ENCODE measurements around the gene TRIO. TPM values are rescaled to one million over a fixed set of nuclear protein-coding genes. Genes with fewer than 3 reads are reported as not detected.

The TRIO gene
- total RNA-seq, 5 donors from 2014 or later (not counting 1 experiment from before 2014, with no cell fraction given), result 6.2 to 31.1 (median 11.8) TPM

- peaks cover 0 to 4% (median 0%) of the 10 kb centered on the region in 3 donors for H3K9me3 Mint-ChIP-seq
- no peak overlapping the region for H3K27ac ChIP-seq (ENCODE audit: low read length)
Observed at GRCh38 chr5:14486996-14487896, 344.1 kb downstream of the TRIO start.

GRCh38 chr5:14487897-14488570 is 344.9 kb downstream of the TRIO start:
- no peak overlapping the region for H3K4me3 Mint-ChIP-seq
- DNase-seq, result no peak
- no peak for ATAC-seq (replicated peaks in 1 of 4)
- no peaks in the 10 kb centered on the region for H3K9me3 ChIP-seq
- no peaks in the 10 kb centered on the region for H3K36me3 Mint-ChIP-seq
- H3K27ac Mint-ChIP-seq, result no peak overlapping the region
- H3K9me3 Mint-ChIP-seq, result peaks cover 0 to 4% (median 0%) of the 10 kb centered on the region in 3 donors
- peaks cover 0 to 2% of the 10 kb centered on the region in 2 experiments for H3K4me1 ChIP-seq (ENCODE audit: control insufficient read depth in 1 of 2, extremely low read depth in 1 of 2, insufficient read depth in 2 of 2, low read length in 2 of 2)
- WGBS (ENCODE audit: insufficient coverage), result 98% methylated on average over 50 of the region's 60 CpGs
- H3K27ac ChIP-seq (ENCODE audit: low read length), result no peak overlapping the region
- no peak overlapping the region for H3K4me3 ChIP-seq (ENCODE audit: control insufficient read depth in 1 of 2, extremely low read depth in 1 of 2, low read length in 1 of 2)
- H3K27me3 Mint-ChIP-seq, result no peaks in the 10 kb centered on the region
- H3K27me3 ChIP-seq (replicated peaks in 1 of 2; ENCODE audit: control insufficient read depth in 2 of 2, extremely low read depth in 1 of 2, insufficient read depth in 2 of 2, low read length in 1 of 2), result peaks cover 0 to 2% of the 10 kb centered on the region in 2 experiments
- POLR2A ChIA-PET, result no interaction called here
- peaks cover 0 to 10% (median 0%) of the 10 kb centered on the region in 3 donors for H3K4me1 Mint-ChIP-seq
- CTCF ChIA-PET, result interaction anchor here in 1 of 2 donors (0.6 kb wide), 1 partner anchor 64 kb away, joined by 13 read pairs; no protein-coding TSS in a partner anchor
- peaks cover 0 to 5% of the 10 kb centered on the region in 2 donors for H3K36me3 ChIP-seq (ENCODE audit: control insufficient read depth in 2 of 2, extremely low read depth in 1 of 2, insufficient read depth in 1 of 2, low read length in 1 of 2)

More at GRCh38 chr5:14486996-14487896, 344.1 kb downstream of the TRIO start:
- Histone ChIP-seq H3K36me3 (ENCODE audit: control insufficient read depth in 2 of 2, extremely low read depth in 1 of 2, insufficient read depth in 1 of 2, low read length in 1 of 2) (peaks cover 0 to 10% of the 10 kb centered on the region in 2 donors), H3K4me3 (ENCODE audit: control insufficient read depth in 1 of 2, extremely low read depth in 1 of 2, low read length in 1 of 2) (no peak overlapping the region), H3K9me3 (no peaks in the 10 kb centered on the region), H3K4me1 (ENCODE audit: control insufficient read depth in 1 of 2, extremely low read depth in 1 of 2, insufficient read depth in 2 of 2, low read length in 2 of 2) (peaks cover 0 to 2% of the 10 kb centered on the region in 2 experiments), H3K27me3 (replicated peaks in 1 of 2; ENCODE audit: control insufficient read depth in 2 of 2, extremely low read depth in 1 of 2, insufficient read depth in 2 of 2, low read length in 1 of 2) (peaks cover 0 to 2% of the 10 kb centered on the region in 2 experiments)
- DNase-seq, result no peak
- ChIA-PET POLR2A (no interaction called here), CTCF (interaction anchor here in 1 of 2 donors (0.6 kb wide), 1 partner anchor 63 kb away, joined by 13 read pairs; no protein-coding TSS in a partner anchor)
- H3K27me3 Mint-ChIP-seq, result no peaks in the 10 kb centered on the region
- no peak for ATAC-seq (replicated peaks in 1 of 4)
- H3K36me3 Mint-ChIP-seq, result no peaks in the 10 kb centered on the region
- WGBS (ENCODE audit: insufficient coverage), result 98% methylated on average over 39 of the region's 62 CpGs
- no peak overlapping the region for H3K4me3 Mint-ChIP-seq
- H3K4me1 Mint-ChIP-seq, result peaks cover 0 to 10% (median 0%) of the 10 kb centered on the region in 3 donors
- no peak overlapping the region for H3K27ac Mint-ChIP-seq

DNA sequence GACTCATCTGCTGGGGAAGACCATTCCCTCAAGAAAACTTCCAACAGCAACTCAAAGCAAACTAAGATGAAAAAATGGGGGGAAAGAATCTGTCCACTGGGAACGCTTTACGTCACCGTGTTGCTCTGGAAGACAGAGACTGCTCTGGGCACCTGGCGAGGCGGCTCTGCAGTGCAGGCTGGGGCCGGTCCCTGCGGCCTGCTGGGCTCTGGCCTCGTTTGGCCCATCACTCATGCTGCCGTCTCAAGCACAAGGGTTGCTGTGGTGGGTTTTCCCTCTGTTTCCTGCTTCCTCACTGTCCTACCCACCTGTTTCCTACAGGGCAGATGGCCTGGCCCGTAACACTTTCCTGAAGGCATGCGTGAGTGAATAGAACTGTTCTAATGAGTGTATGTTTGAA is 345.6 kb downstream of the TRIO start:
- no peak for DNase-seq
- H3K36me3 Mint-ChIP-seq, result no peaks in the 10 kb centered on the region
- H3K27me3 Mint-ChIP-seq, result no peaks in the 10 kb centered on the region
- Histone ChIP-seq H3K4me1 (ENCODE audit: control insufficient read depth in 1 of 2, extremely low read depth in 1 of 2, insufficient read depth in 2 of 2, low read length in 2 of 2) (peaks cover 0 to 2% of the 10 kb centered on the region in 2 experiments), H3K9me3 (no peaks in the 10 kb centered on the region), H3K36me3 (ENCODE audit: control insufficient read depth in 2 of 2, extremely low read depth in 1 of 2, insufficient read depth in 1 of 2, low read length in 1 of 2) (peaks cover 0 to 5% of the 10 kb centered on the region in 2 donors), H3K27me3 (replicated peaks in 1 of 2; ENCODE audit: control insufficient read depth in 2 of 2, extremely low read depth in 1 of 2, insufficient read depth in 2 of 2, low read length in 1 of 2) (peaks cover 0 to 2% of the 10 kb centered on the region in 2 experiments), H3K27ac (ENCODE audit: low read length) (no peak overlapping the region), H3K4me3 (ENCODE audit: control insufficient read depth in 1 of 2, extremely low read depth in 1 of 2, low read length in 1 of 2) (no peak overlapping the region)
- peaks cover 0 to 4% (median 0%) of the 10 kb centered on the region in 3 donors for H3K9me3 Mint-ChIP-seq
- 95% methylated on average over 5 of the region's 11 CpGs for WGBS (ENCODE audit: insufficient coverage)
- H3K4me3 Mint-ChIP-seq, result no peak overlapping the region
- no peak for ATAC-seq (replicated peaks in 1 of 4)
- CTCF ChIA-PET, result no interaction called here
- no peak overlapping the region for H3K27ac Mint-ChIP-seq
- POLR2A ChIA-PET, result no interaction called here
- peaks cover 0 to 10% (median 0%) of the 10 kb centered on the region in 3 donors for H3K4me1 Mint-ChIP-seq

DNA sequence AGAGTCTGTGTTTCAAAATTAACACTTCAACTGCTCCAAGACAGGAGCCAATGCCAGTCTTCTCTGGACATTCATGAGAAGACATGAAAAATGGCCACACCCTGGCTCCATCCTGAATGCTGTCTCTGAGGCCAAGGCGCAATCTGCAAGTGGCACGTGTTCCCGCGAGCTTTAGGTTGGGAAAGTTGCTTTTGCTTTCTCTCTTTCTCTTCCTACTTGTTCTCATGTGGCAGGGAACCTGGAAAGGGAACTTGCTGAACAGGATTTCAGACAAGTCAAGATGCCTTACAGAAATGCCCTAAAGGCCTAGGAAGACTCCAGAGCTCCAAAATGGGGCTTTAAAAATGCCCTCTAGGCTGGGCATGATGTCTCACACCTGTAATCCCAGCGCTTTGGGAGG is 346.5 kb downstream of the TRIO start:
- no peak overlapping the region for H3K27ac ChIP-seq (ENCODE audit: low read length)
- peaks cover 0 to 5% of the 10 kb centered on the region in 2 donors for H3K36me3 ChIP-seq (ENCODE audit: control insufficient read depth in 2 of 2, extremely low read depth in 1 of 2, insufficient read depth in 1 of 2, low read length in 1 of 2)
- H3K9me3 Mint-ChIP-seq, result peaks cover 0 to 4% (median 0%) of the 10 kb centered on the region in 3 donors
- H3K4me1 ChIP-seq (ENCODE audit: control insufficient read depth in 1 of 2, extremely low read depth in 1 of 2, insufficient read depth in 2 of 2, low read length in 2 of 2), result peaks cover 0 to 1% of the 10 kb centered on the region in 2 experiments
- no CpG with 5 or more reads among the region's 5 CpGs for WGBS (ENCODE audit: insufficient coverage)
- DNase-seq, result no peak
- ChIA-PET POLR2A (no interaction called here), CTCF (no interaction called here)
- H3K4me3 ChIP-seq (ENCODE audit: control insufficient read depth in 1 of 2, extremely low read depth in 1 of 2, low read length in 1 of 2), result no peak overlapping the region
- no peak overlapping the region for H3K27ac Mint-ChIP-seq
- H3K9me3 ChIP-seq, result no peaks in the 10 kb centered on the region
- H3K4me1 Mint-ChIP-seq, result peaks cover 0 to 8% (median 0%) of the 10 kb centered on the region in 3 donors
- no peaks in the 10 kb centered on the region for H3K36me3 Mint-ChIP-seq
- H3K27me3 Mint-ChIP-seq, result no peaks in the 10 kb centered on the region
- no peak overlapping the region for H3K4me3 Mint-ChIP-seq
- ATAC-seq (replicated peaks in 1 of 4), result no peak
- H3K27me3 ChIP-seq (replicated peaks in 1 of 2; ENCODE audit: control insufficient read depth in 2 of 2, extremely low read depth in 1 of 2, insufficient read depth in 2 of 2, low read length in 1 of 2), result peaks cover 0 to 2% of the 10 kb centered on the region in 2 experiments

GRCh38 chr5:14490309-14490711 is 347.2 kb downstream of the TRIO start:
- CTCF ChIA-PET, result interaction anchor here in 1 of 2 donors (0.9 kb wide), 1 partner anchor 121 kb away, joined by 4 read pairs; no protein-coding TSS in a partner anchor
- DNase-seq, result peak in 1 of 35 experiments; percentile 39
- Histone ChIP-seq H3K4me1 (ENCODE audit: control insufficient read depth in 1 of 2, extremely low read depth in 1 of 2, insufficient read depth in 2 of 2, low read length in 2 of 2) (no peaks in the 10 kb centered on the region), H3K9me3 (no peaks in the 10 kb centered on the region), H3K27me3 (replicated peaks in 1 of 2; ENCODE audit: control insufficient read depth in 2 of 2, extremely low read depth in 1 of 2, insufficient read depth in 2 of 2, low read length in 1 of 2) (peaks cover 0 to 2% of the 10 kb centered on the region in 2 experiments), H3K4me3 (ENCODE audit: control insufficient read depth in 1 of 2, extremely low read depth in 1 of 2, low read length in 1 of 2) (no peak overlapping the region), H3K36me3 (ENCODE audit: control insufficient read depth in 2 of 2, extremely low read depth in 1 of 2, insufficient read depth in 1 of 2, low read length in 1 of 2) (peaks cover 0 to 5% of the 10 kb centered on the region in 2 donors), H3K27ac (ENCODE audit: low read length) (no peak overlapping the region)
- POLR2A ChIA-PET, result no interaction called here
- H3K4me3 Mint-ChIP-seq, result no peak overlapping the region
- H3K27ac Mint-ChIP-seq, result no peak overlapping the region
- H3K27me3 Mint-ChIP-seq, result no peaks in the 10 kb centered on the region
- ATAC-seq (replicated peaks in 1 of 4), result no peak
- no peaks in the 10 kb centered on the region for H3K36me3 Mint-ChIP-seq
- 89% methylated on average over 1 of the region's 2 CpGs for WGBS (ENCODE audit: insufficient coverage)
- peaks cover 0 to 1% (median 0%) of the 10 kb centered on the region in 3 donors for H3K4me1 Mint-ChIP-seq
- H3K9me3 Mint-ChIP-seq, result peaks cover 0 to 4% (median 0%) of the 10 kb centered on the region in 3 donors

Measured in T-cell (primary cell).